Endothelial cell (in vitro differentiated cells): ENCODE results near the gene GCG. TPM values are rescaled to one million over a fixed set of nuclear protein-coding genes. Genes with fewer than 3 reads are reported as not detected.

ENCODE experiments used
- DNase-seq: peaks from one replicate; pipeline ENCODE4 v3.0.0; 2021; ENCODE audit warnings: low spot score
- H3K27ac Mint-ChIP-seq: one replicate; pipeline ENCODE4 v1.8.0; 2021; ENCODE audit warnings: mixed read lengths, inconsistent platforms; ENCODE audit not compliant: unreplicated experiment
- H3K27me3 Mint-ChIP-seq: one replicate; pipeline ENCODE4 v1.8.0; 2021; ENCODE audit warnings: mild to moderate bottlenecking, moderate library complexity, mixed read lengths, inconsistent platforms; ENCODE audit not compliant: unreplicated experiment
- H3K36me3 Mint-ChIP-seq: one replicate; pipeline ENCODE4 v1.8.0; 2021; ENCODE audit warnings: mild to moderate bottlenecking, low read depth, mixed read lengths, inconsistent platforms; ENCODE audit not compliant: unreplicated experiment
- H3K4me1 Mint-ChIP-seq: one replicate; pipeline ENCODE4 v1.8.0; 2021; ENCODE audit warnings: mild to moderate bottlenecking, mixed read lengths, inconsistent platforms; ENCODE audit not compliant: unreplicated experiment
- H3K4me3 Mint-ChIP-seq: one replicate; pipeline ENCODE4 v1.8.0; 2021; ENCODE audit warnings: mild to moderate bottlenecking, mixed read lengths, inconsistent platforms; ENCODE audit not compliant: unreplicated experiment
- H3K9me3 Mint-ChIP-seq: one replicate; pipeline ENCODE4 v1.8.0; 2021; ENCODE audit warnings: mixed read lengths, inconsistent platforms; ENCODE audit not compliant: unreplicated experiment
- total RNA-seq: library from RNA; stranded (reverse); fragmentation: NEBNext Ultra II Directional; extraction: Animal tissue kit (Norgen Biotek cat#: 25700); gene quantifications from one replicate; pipeline ENCODE4 v1.2.1, GENCODE V29; 2021; ENCODE audit not compliant: unreplicated experiment
- TF ChIP-seq, protein P1 (sequence below): fragments of 200-600 bp; sonication (generic); IDR thresholded peaks from one replicate; pipeline ENCODE4 v1.5.0; 2021; ENCODE audit warnings: antibody characterized with exemption; ENCODE audit not compliant: unreplicated experiment

Gene GCG
- total RNA-seq, 1 donor from 2014 or later = not detected

DNA sequence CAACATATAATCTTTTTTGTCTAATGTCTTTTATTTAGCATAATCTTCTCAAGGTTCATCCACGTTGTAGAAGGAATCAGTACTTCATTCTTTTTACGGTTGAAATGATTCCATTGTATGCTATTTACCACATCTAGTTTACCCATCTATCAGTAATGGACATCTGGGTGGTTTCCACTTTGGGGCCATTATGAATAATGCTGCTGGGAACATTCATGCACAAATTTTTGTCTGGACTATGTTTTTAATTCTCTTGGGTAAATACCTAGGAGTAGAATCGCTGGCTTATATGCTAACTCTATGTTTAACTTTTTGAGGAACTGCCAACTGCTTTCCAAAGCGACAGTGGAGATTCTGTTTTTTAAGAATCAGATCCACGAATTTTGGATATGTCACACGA lies 7.4 kb upstream of the GCG start:
- Mint-ChIP-seq H3K27me3 (no peaks in the 10 kb centered on the region), H3K9me3 (no peaks in the 10 kb centered on the region), H3K4me3 (no peak overlapping the region), H3K36me3 (no peaks in the 10 kb centered on the region), H3K27ac (no peak overlapping the region), H3K4me1 (peaks cover 3% of the 10 kb centered on the region)
- no peak for DNase-seq
- TF ChIP-seq, protein P1, sequence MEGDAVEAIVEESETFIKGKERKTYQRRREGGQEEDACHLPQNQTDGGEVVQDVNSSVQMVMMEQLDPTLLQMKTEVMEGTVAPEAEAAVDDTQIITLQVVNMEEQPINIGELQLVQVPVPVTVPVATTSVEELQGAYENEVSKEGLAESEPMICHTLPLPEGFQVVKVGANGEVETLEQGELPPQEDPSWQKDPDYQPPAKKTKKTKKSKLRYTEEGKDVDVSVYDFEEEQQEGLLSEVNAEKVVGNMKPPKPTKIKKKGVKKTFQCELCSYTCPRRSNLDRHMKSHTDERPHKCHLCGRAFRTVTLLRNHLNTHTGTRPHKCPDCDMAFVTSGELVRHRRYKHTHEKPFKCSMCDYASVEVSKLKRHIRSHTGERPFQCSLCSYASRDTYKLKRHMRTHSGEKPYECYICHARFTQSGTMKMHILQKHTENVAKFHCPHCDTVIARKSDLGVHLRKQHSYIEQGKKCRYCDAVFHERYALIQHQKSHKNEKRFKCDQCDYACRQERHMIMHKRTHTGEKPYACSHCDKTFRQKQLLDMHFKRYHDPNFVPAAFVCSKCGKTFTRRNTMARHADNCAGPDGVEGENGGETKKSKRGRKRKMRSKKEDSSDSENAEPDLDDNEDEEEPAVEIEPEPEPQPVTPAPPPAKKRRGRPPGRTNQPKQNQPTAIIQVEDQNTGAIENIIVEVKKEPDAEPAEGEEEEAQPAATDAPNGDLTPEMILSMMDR = no peak

DNA sequence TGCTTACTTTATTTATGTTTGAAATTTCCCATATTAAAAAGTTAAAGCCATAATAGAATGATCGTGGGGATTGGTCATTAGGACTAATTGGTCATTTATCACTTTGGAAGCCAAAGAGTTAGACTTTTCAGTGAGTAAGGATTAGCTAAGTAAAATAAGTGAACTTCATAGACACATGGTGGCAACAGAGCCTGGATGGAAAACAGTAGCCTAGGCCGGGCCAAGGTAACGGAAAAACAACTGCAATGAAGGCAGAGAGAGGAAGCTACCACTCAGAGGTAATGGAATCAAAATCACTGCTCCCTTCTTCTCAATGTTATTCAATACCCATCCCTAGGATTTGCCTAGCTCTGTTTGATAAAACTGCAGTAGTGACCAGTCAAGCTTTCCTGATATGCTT lies 4.1 kb upstream of the GCG start:
- peaks cover 3% of the 10 kb centered on the region for H3K4me1 Mint-ChIP-seq
- H3K27me3 Mint-ChIP-seq = no peaks in the 10 kb centered on the region
- TF ChIP-seq, protein P1 = no peak
- DNase-seq = no peak
- no peaks in the 10 kb centered on the region for H3K36me3 Mint-ChIP-seq
- no peak overlapping the region for H3K27ac Mint-ChIP-seq
- H3K9me3 Mint-ChIP-seq = no peaks in the 10 kb centered on the region
- no peak overlapping the region for H3K4me3 Mint-ChIP-seq

- TF ChIP-seq, protein P1 = no peak
- Mint-ChIP-seq H3K4me1 (peaks cover 3% of the 10 kb centered on the region), H3K27me3 (no peaks in the 10 kb centered on the region), H3K27ac (no peak overlapping the region), H3K36me3 (no peaks in the 10 kb centered on the region), H3K9me3 (no peaks in the 10 kb centered on the region), H3K4me3 (no peak overlapping the region)
- DNase-seq = no peak
Observed at GRCh38 chr2:162155093-162155492, 3.0 kb upstream of the GCG start.

DNA sequence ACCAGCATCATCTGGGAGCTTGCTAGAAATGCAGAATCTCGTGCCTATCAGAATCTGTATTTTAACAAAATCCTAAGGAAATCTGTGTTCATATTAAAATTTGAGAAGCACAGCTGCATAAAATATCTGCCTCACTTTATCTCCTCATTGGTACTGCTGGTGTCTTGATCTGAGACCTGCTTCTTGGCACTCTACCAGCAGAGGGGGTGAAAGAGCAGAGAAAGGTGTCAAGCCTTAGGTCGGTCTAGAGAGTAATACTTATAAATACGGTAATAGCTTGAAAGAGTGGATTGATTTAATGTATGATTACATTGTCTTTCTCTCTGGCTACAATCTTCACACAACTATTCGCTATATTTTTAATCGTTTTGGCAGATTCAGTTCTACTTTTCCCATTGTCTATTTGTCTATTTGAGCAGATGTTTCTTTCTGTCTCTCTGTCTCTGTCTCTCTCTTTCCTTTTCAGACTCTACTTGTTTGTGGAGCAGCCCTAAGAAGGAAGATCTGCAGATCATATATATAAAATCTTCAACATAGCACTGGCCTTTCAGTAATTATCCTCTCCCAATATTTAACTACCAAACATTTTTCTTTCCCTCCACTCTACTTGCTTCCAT lies 1.7 kb upstream of the GCG start:
- DNase-seq = peak; percentile 68
- no peak overlapping the region for H3K4me3 Mint-ChIP-seq
- no peak overlapping the region for H3K27ac Mint-ChIP-seq
- no peaks in the 10 kb centered on the region for H3K36me3 Mint-ChIP-seq
- no peaks in the 10 kb centered on the region for H3K9me3 Mint-ChIP-seq
- TF ChIP-seq, protein P1 = peak; percentile 78
- no peaks in the 10 kb centered on the region for H3K27me3 Mint-ChIP-seq
- peaks cover 3% of the 10 kb centered on the region for H3K4me1 Mint-ChIP-seq

DNA sequence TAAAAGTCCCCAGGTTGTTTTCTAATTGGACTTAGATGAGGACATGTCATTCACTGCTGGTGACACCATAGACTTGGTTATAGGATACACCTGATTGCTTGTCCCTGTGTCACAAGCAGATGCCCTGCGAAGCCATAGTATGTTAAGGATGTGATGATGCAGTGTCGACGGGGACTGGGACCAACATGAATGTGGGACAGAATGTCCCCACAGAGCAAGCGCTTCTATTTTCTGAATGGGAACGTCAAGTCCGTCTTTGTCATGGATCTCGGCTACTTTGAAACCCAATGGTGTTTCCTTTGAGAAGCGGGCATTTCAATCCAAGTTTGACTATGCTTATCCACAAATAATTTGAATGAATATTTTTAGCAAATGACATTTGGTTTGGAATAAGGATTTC lies 2.1 kb downstream of the GCG start:
- no peak for DNase-seq
- TF ChIP-seq, protein P1 = no peak
- no peaks in the 10 kb centered on the region for H3K4me1 Mint-ChIP-seq
- no peak overlapping the region for H3K27ac Mint-ChIP-seq
- no peak overlapping the region for H3K4me3 Mint-ChIP-seq
- H3K9me3 Mint-ChIP-seq = no peaks in the 10 kb centered on the region
- H3K36me3 Mint-ChIP-seq = no peaks in the 10 kb centered on the region
- H3K27me3 Mint-ChIP-seq = no peaks in the 10 kb centered on the region
